HG03103 (cell line): Measurements from ENCODE around the gene EVI5.

ENCODE experiments used
- ATAC-seq: cut with Tn5 transposase; IDR thresholded peaks from one replicate; pipeline ENCODE4 v1.9.1; 2021; ENCODE audit warnings: low read depth; ENCODE audit not compliant: unreplicated experiment

EVI5 gene

GRCh38 chr1:92488832-92489231 lies 296.1 kb downstream of the EVI5 start:
- no peak for ATAC-seq

DNA sequence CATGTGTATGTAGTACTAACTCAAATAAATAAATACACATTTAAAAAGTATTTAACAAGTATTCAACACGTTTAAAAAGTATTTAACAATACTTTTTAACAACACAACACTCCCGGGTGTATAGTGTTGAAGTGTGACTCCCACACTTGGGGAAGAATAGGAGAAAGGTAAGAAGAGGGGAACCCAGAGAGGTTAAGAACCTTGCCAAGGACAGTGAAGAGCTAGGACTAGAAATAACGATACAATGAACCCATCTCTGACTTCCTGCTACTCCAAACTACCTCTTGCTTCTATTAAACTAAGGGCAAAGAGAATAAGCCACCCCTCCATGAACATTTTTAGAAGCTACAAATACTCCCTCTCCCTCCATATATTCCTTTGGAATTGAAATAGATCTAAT lies 296.5 kb downstream of the EVI5 start:
- ATAC-seq, result no peak

DNA sequence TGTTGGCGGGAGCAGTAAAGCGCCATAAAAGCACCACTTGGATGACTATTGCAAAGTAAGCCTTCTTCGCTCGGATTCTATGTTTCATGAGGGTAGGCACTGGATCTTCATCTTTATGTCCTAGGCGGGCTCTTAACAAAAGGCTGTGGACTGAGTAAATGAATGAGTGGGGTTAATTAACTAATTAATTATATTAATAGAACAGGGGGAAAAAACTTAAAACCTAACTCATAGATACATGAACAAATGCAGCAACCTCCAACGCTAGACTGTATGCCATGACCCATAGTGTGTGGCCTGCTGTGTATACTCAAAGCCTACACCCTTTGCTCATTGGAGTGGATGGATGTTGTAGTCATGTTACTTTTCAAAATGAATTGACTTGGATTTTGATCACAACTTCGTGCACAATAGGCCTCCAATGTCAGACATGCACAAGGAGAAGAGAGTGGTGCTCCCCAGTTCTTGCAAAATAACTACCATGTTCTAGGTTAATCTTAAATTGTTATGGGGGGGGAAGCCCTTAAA lies 297.8 kb downstream of the EVI5 start:
- ATAC-seq, result no peak

DNA sequence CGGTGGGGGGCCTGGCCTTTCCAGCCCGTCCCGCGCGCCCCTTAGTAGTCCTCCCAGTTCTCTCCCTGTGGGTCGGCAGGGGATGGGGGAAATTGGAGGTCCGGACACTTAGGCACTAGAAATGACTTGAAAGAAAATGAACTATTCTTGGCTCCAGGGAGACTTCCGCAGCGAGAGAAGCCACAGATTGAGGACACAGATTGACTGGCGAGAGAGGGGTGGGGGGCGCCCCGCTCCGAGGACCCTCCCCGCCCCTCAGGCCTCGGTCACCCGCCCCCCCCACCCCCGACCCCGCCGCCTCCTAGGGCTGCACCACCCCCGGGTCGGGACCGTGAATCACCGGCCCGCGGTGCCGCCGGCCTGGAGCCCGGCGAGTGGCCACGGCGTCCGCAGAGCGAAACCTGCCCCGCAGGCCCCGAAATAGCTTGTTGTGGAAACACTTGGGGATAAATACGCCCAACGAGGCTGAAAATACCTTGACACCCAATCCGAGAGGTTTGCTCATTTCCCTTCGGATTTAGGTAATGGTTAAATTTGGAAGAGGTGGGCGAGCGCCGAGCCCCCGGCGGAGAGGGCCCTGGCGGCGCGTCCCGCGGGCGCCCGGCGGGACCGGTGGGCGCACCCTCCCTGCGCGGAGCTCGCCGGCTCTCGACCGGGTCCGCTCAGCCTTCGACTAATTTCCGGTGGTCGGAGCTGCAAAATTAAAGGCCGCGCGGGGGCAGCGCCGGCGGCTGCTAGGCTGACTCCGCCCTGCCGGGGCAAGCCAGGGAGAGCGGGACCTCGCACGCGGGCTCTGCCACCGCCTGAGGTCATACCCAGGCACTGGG lies 298.4 kb downstream of the EVI5 start, which contains the start of gene GFI1:
TSS of gene GFI1 (minus strand) at position 675 of the 827 bp plus-strand sequence. CDS start 3,438 bp downstream, outside the sequence.
- ATAC-seq, result peak; percentile 15

GRCh38 chr1:92485381-92486250 lies 299.3 kb downstream of the EVI5 start:
- ATAC-seq, result peak; percentile 42

DNA sequence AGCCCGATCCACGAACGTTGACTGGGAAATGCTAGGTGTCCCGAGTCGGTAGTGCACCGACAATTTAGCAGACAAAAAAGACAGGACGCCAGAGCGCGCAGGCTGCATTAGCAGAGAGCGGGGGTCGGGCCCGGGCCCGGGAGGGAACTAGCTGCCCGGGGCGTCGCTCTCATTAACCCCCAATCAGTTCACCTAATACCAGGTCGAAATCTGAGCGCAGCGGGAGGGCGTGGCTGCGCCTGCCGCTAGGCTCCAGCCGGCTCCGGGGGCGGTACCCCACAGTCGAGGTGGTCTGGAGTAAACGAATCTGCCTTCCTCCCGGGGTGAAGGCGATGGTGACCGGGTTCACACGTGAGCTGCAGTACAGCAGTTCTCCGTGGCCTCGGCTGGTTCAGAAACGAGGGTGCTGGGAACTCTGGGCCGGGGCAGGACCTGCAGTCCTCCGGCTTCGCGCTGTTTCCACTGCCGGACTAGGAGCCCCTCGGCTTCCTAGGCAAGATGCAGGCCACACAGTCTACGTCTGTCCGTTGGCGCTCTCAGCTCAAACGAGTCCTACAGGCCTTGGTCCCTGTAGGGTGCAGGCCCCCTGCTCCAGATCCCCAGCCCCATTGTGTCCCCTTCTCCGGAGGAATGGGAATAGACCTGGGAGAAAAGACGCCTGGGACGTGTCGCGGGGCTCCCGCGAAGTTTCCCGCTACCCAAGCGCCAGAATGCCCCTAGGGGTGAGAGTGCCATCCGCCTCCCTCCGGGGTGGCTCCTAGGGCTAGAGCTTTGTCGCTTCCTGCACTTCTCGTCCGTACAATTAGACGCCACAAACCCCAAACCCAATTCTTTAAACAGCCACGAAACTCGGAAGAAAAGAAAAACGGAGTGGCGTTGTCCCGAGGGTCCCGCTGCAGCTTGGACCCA lies 300.2 kb downstream of the EVI5 start:
- ATAC-seq, result no peak

DNA sequence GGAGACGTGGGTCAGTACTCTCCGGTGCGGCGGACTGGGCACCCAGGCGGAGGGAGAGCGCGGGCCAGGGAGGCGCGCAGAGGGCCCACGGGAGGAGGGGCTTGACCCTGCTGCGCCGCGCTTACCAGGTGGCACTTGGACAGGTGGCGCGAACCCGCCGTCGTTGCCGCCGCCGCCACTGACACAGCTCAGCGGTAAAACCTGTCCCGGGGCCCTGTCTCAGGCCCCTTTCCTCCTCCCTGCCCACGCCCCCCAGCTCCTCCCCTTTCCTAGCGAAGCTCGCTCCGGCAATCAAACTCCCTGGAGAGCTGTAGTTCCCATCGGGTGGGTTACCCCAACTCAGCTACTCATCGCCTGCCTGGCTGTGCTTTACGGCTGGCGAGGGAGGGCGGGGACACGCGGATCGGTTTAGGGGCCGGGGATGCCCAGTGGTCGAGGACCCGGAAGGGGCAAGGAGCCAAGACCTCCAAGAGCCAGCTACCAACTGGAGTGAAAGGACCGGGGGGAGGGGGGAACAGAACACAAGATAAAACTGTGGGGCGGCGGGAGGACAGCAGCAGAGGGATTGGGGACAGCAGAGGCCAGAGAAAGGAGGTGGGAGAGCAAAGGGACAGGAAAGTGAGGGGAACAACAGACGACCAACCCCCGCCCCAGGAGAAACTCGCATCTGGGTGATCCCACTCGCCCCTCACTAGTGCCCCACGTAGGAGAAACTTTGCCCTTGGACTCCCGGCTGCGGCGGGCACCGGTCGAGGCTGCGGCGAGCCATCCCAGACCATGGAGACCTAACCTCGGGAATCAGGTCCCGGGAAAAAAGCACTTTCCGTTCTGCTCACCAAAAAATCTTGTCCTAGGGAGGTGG lies 301.1 kb downstream of the EVI5 start:
- ATAC-seq, result no peak

DNA sequence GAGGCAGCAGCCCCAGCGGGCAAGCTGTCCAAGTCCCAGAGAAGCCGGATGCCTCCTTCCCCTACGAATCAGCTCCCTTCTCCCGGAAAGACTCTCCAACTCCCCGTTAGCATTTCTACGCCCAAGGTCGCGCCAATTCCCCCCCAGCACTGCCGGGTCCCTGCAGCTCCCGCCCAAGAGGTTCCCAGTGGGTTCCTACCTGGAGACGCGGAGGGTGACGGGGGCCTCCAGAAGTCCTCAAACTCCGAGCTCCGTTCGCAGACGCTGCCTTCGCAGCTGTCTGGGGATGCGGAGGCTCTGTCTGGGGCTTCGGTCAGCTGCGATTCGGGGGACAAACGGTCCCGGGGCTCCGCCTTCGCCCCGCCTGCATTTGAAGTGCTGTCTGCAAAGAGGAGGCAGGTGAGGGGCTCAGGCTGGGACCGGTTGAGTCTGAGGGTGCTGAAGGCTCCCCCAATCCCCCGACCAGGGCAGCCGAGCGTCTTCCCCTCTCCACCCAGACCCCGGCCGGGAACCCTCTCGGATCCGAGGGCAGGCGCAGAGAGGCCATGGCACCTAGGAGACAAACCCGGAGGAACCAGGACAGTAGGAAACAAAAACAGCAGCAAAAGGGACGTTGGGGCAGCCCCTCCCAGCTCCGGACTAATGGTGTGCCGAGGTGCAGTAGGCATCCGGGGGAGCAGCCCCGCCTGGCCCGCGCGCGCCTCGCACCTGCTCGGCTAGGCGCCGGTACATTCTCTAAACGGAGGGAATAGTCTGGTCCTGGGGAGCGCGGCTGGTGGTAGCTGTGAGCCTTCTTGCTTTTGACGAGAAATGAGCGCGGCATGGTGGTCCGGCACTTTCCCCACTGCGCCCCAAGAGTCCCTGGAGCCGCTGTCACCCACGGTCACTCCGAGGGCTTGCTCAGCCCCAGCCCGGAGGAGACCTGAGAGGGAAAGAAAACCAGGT lies 302.0 kb downstream of the EVI5 start:
- no peak for ATAC-seq

DNA sequence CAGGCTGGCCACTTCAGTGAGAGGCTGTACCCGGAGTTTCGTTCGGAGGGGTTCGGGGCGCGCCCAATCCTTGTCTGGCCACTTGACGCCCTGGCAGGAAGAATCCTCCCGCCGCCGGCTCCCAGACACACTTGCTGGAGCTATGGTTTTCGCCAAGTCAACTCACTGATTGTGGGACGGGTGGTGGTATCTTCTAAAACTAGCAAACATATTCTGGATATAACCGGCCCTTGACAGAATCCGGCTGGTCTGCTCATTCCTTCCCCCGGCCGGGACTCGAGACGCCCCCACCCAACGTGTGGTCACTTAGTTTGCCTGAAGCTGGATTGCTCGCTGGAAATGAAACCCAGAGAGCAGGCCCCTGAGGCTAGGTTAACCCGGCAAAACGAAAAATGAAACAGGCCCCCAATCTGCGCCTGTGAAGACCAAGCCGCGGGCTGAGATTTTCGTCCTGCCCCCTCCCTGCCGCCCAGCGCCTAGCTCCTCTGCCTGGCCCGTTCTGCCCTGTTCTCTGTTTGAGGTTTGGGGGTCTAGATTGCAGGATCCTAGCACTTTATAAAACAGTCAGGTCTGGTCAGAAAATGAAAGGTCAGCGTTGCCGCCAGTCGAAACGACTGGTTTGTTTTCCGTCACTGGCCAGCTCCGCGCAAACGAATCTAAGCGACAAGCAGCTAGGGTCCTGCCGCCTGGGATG lies 302.8 kb downstream of the EVI5 start:
- no peak for ATAC-seq

GRCh38 chr1:92481599-92481925 lies 303.3 kb downstream of the EVI5 start:
- no peak for ATAC-seq

- ATAC-seq, result no peak
Measured at GRCh38 chr1:92480813-92481598, 303.9 kb downstream of the EVI5 start.

GRCh38 chr1:92480200-92480812 lies 304.6 kb downstream of the EVI5 start:
- ATAC-seq, result no peak

GRCh38 chr1:92479587-92479986 lies 305.3 kb downstream of the EVI5 start:
- ATAC-seq, result no peak

GRCh38 chr1:92478393-92478792 lies 306.5 kb downstream of the EVI5 start:
- no peak for ATAC-seq

DNA sequence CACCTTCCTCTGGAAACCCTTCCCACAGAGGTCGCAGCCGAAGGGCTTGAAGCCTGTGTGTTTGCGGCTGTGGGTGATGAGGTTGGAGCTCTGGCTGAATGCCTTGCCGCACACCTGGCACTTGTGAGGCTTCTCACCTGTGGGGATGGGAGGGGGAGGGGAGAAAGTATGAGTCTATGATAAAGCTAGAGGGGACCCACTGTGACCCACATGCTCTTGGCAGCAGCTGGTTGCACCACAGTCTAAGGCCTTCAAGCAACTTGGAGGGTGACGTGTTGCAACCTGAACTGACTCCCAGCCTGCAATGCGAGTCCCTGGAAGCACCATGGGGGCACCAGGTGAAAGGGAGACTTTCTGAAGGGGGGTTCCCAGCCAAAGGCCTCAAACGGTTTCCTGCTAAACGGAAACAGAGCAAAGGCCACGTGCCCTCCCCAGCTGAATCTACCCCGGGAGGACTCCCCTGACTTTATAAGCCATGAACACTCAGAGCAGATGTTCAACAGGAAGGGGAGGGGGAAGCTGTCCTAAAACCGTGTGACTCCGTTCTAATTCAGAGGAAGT lies 308.8 kb downstream of the EVI5 start:
- no peak for ATAC-seq

GRCh38 chr1:92475029-92475428 lies 309.9 kb downstream of the EVI5 start:
- ATAC-seq, result no peak
